ES-I3 (cell line): ENCODE measurements around the gene YBX1.
"Not testable (repeated sequence)": the region's sequence is repeated elsewhere in the genome, so short reads cannot be mapped to it uniquely, and the experiment has no call there.

ENCODE experiments used
- H3K36me3 ChIP-seq: 2 replicates; pipeline ENCODE4 v1.6.1; 2013; ENCODE audit warnings: mild to moderate bottlenecking, low read length, control low read depth, moderate library complexity; ENCODE audit not compliant: insufficient read depth
- H3K4me1 ChIP-seq: 2 replicates; pipeline ENCODE4 v1.6.1; 2013; ENCODE audit warnings: mild to moderate bottlenecking, control low read depth, low read length; ENCODE audit not compliant: insufficient read depth
- H3K9ac ChIP-seq: 2 replicates; pipeline ENCODE4 v1.6.1; 2013; ENCODE audit warnings: low read depth, mild to moderate bottlenecking, low read length, moderate library complexity
- H3K9me3 ChIP-seq: 2 replicates; pipeline ENCODE4 v1.6.1; 2013; ENCODE audit warnings: mild to moderate bottlenecking, low read length, moderate library complexity; ENCODE audit not compliant: control insufficient read depth, insufficient read depth

The YBX1 gene

GRCh38 chr1:42742617-42743316 lies 60.5 kb downstream of the YBX1 start:
- H3K9ac ChIP-seq, result no peak overlapping the region
- peaks cover 30% of the 10 kb centered on the region for H3K4me1 ChIP-seq
- H3K36me3 ChIP-seq, result peaks cover 6% of the 10 kb centered on the region; the same call in 1 of the 2 replicates
- no peaks in the 10 kb centered on the region for H3K9me3 ChIP-seq

- peaks cover 30% of the 10 kb centered on the region for H3K4me1 ChIP-seq
- peaks cover 6% of the 10 kb centered on the region; the same call in 1 of the 2 replicates for H3K36me3 ChIP-seq
- no peak overlapping the region for H3K9ac ChIP-seq
- H3K9me3 ChIP-seq, result no peaks in the 10 kb centered on the region
Measured at GRCh38 chr1:42743317-42744147, 61.3 kb downstream of the YBX1 start.

- Histone ChIP-seq H3K4me1 (peaks cover 25% of the 10 kb centered on the region), H3K36me3 (peaks cover 6% of the 10 kb centered on the region; the same call in 1 of the 2 replicates), H3K9me3 (no peaks in the 10 kb centered on the region), H3K9ac (no peak overlapping the region)
Measured at GRCh38 chr1:42744148-42744413, 61.9 kb downstream of the YBX1 start.

GRCh38 chr1:42745851-42746250 lies 63.6 kb downstream of the YBX1 start:
- no peaks in the 10 kb centered on the region; the same call in 1 of the 2 replicates for H3K9me3 ChIP-seq
- peaks cover 12% of the 10 kb centered on the region; the same call in 1 of the 2 replicates for H3K36me3 ChIP-seq

GRCh38 chr1:42746436-42747105 lies 64.4 kb downstream of the YBX1 start:
- Histone ChIP-seq H3K9me3 (no peaks in the 10 kb centered on the region; the same call in 1 of the 2 replicates), H3K9ac (no peak overlapping the region), H3K36me3 (peaks cover 13% of the 10 kb centered on the region; the same call in 1 of the 2 replicates), H3K4me1 (peaks cover 9% of the 10 kb centered on the region)

More at GRCh38 chr1:42745851-42746250, 63.6 kb downstream of the YBX1 start:
- H3K9ac ChIP-seq, result no peak overlapping the region
- H3K4me1 ChIP-seq, result peaks cover 14% of the 10 kb centered on the region

- peaks cover 9% of the 10 kb centered on the region; the same call in 1 of the 2 replicates for H3K4me1 ChIP-seq
- H3K36me3 ChIP-seq, result peaks cover 18% of the 10 kb centered on the region
- H3K9ac ChIP-seq, result no peak overlapping the region
- H3K9me3 ChIP-seq, result no peaks in the 10 kb centered on the region; the same call in 1 of the 2 replicates
Measured at GRCh38 chr1:42747125-42747524, 64.9 kb downstream of the YBX1 start.

- H3K4me1 ChIP-seq, result peaks cover 6% of the 10 kb centered on the region; the same call in 1 of the 2 replicates
- no peak overlapping the region for H3K9ac ChIP-seq
- no peaks in the 10 kb centered on the region; the same call in 1 of the 2 replicates for H3K9me3 ChIP-seq
- H3K36me3 ChIP-seq, result peaks cover 25% of the 10 kb centered on the region
Measured at GRCh38 chr1:42748021-42748420, 65.8 kb downstream of the YBX1 start.

- Histone ChIP-seq H3K9ac (no peak overlapping the region), H3K36me3 (peaks cover 29% of the 10 kb centered on the region)
Measured at GRCh38 chr1:42748461-42749410, 66.5 kb downstream of the YBX1 start.

GRCh38 chr1:42750041-42750440 lies 67.8 kb downstream of the YBX1 start:
- Histone ChIP-seq H3K9me3 (no peaks in the 10 kb centered on the region; the same call in 1 of the 2 replicates), H3K36me3 (peaks cover 33% of the 10 kb centered on the region), H3K4me1 (no peaks in the 10 kb centered on the region), H3K9ac (no peak overlapping the region)

More at GRCh38 chr1:42748461-42749410, 66.5 kb downstream of the YBX1 start:
- no peaks in the 10 kb centered on the region; the same call in 1 of the 2 replicates for H3K9me3 ChIP-seq
- no peaks in the 10 kb centered on the region for H3K4me1 ChIP-seq

- peaks cover 40% of the 10 kb centered on the region for H3K36me3 ChIP-seq
- H3K9me3 ChIP-seq, H3K4me1 ChIP-seq, H3K9ac ChIP-seq: not testable (repeated sequence)
Measured at GRCh38 chr1:42751511-42752070, 69.4 kb downstream of the YBX1 start.

GRCh38 chr1:42752284-42752683 lies 70.1 kb downstream of the YBX1 start:
- Histone ChIP-seq H3K9ac (no peak overlapping the region), H3K36me3 (peaks cover 40% of the 10 kb centered on the region), H3K4me1 (no peaks in the 10 kb centered on the region), H3K9me3 (no peaks in the 10 kb centered on the region; the same call in 1 of the 2 replicates)

- Histone ChIP-seq H3K4me1 (no peaks in the 10 kb centered on the region), H3K9me3 (no peaks in the 10 kb centered on the region; the same call in 1 of the 2 replicates), H3K9ac (no peak overlapping the region), H3K36me3 (peaks cover 46% of the 10 kb centered on the region)
Measured at GRCh38 chr1:42753070-42753469, 70.9 kb downstream of the YBX1 start.
